ENCODE data around the gene ARHGAP15. TPM values are rescaled to one million over a fixed set of nuclear protein-coding genes. Genes with fewer than 3 reads are reported as not detected.

The ARHGAP15 gene
- polyA plus RNA-seq, 2 donors, result 0.69 to 1.1 TPM

GRCh38 chr2:143209570-143210445 is 80.6 kb downstream of the ARHGAP15 start:
- H3K9me3 ChIP-seq (ENCODE audit: control insufficient read depth in 2 of 2, insufficient read depth in 1 of 2, low read depth in 1 of 2, low read length in 1 of 2), result no peaks in the 10 kb centered on the region

GRCh38 chr2:143210446-143210819 is 81.2 kb downstream of the ARHGAP15 start:
- H3K9me3 ChIP-seq (ENCODE audit: control insufficient read depth in 2 of 2, insufficient read depth in 1 of 2, low read depth in 1 of 2, low read length in 1 of 2), result no peaks in the 10 kb centered on the region
- no peaks in the 10 kb centered on the region for H3K27me3 ChIP-seq (ENCODE audit: control insufficient read depth in 1 of 2, insufficient read depth in 2 of 2, low read length in 2 of 2)
- no peaks in the 10 kb centered on the region for H3K36me3 ChIP-seq (ENCODE audit: control insufficient read depth in 2 of 2, insufficient read depth in 2 of 2, low read length in 1 of 2)
- no peaks in the 10 kb centered on the region for H3K4me1 ChIP-seq (ENCODE audit: control insufficient read depth in 2 of 2, insufficient read depth in 2 of 2, low read length in 1 of 2)
- WGBS, 2 donors, result 91 to 94% methylated on average over 1 of the region's 1 CpG
- H3K27ac ChIP-seq (ENCODE audit: low read depth in 2 of 2, low read length in 1 of 2), result no peak overlapping the region
- H3K4me3 ChIP-seq (ENCODE audit: low read depth in 1 of 2, low read length in 2 of 2), result no peak overlapping the region

More at GRCh38 chr2:143209570-143210445, 80.6 kb downstream of the ARHGAP15 start:
- 82 to 84% methylated on average over 6 of the region's 6 CpGs for WGBS, 2 donors
- Histone ChIP-seq H3K27ac (ENCODE audit: low read depth in 2 of 2, low read length in 1 of 2) (no peak overlapping the region), H3K27me3 (ENCODE audit: control insufficient read depth in 1 of 2, insufficient read depth in 2 of 2, low read length in 2 of 2) (no peaks in the 10 kb centered on the region), H3K4me3 (ENCODE audit: low read depth in 1 of 2, low read length in 2 of 2) (no peak overlapping the region), H3K4me1 (ENCODE audit: control insufficient read depth in 2 of 2, insufficient read depth in 2 of 2, low read length in 1 of 2) (no peaks in the 10 kb centered on the region), H3K36me3 (ENCODE audit: control insufficient read depth in 2 of 2, insufficient read depth in 2 of 2, low read length in 1 of 2) (no peaks in the 10 kb centered on the region)

GRCh38 chr2:143217512-143218115 is 88.4 kb downstream of the ARHGAP15 start:
- Histone ChIP-seq H3K27ac (ENCODE audit: low read depth in 2 of 2, low read length in 1 of 2) (no peak overlapping the region), H3K4me3 (ENCODE audit: low read depth in 1 of 2, low read length in 2 of 2) (no peak overlapping the region), H3K9me3 (ENCODE audit: control insufficient read depth in 2 of 2, insufficient read depth in 1 of 2, low read depth in 1 of 2, low read length in 1 of 2) (no peaks in the 10 kb centered on the region), H3K36me3 (ENCODE audit: control insufficient read depth in 2 of 2, insufficient read depth in 2 of 2, low read length in 1 of 2) (no peaks in the 10 kb centered on the region), H3K27me3 (ENCODE audit: control insufficient read depth in 1 of 2, insufficient read depth in 2 of 2, low read length in 2 of 2) (no peaks in the 10 kb centered on the region), H3K4me1 (ENCODE audit: control insufficient read depth in 2 of 2, insufficient read depth in 2 of 2, low read length in 1 of 2) (no peaks in the 10 kb centered on the region)
- WGBS, 2 donors, result 68 to 72% methylated on average over 1 of the region's 1 CpG

- no peaks in the 10 kb centered on the region for H3K27me3 ChIP-seq (ENCODE audit: control insufficient read depth in 1 of 2, insufficient read depth in 2 of 2, low read length in 2 of 2)
- no peaks in the 10 kb centered on the region for H3K9me3 ChIP-seq (ENCODE audit: control insufficient read depth in 2 of 2, insufficient read depth in 1 of 2, low read depth in 1 of 2, low read length in 1 of 2)
- no peak overlapping the region for H3K27ac ChIP-seq (ENCODE audit: low read depth in 2 of 2, low read length in 1 of 2)
- H3K36me3 ChIP-seq (ENCODE audit: control insufficient read depth in 2 of 2, insufficient read depth in 2 of 2, low read length in 1 of 2), result no peaks in the 10 kb centered on the region
- no peaks in the 10 kb centered on the region for H3K4me1 ChIP-seq (ENCODE audit: control insufficient read depth in 2 of 2, insufficient read depth in 2 of 2, low read length in 1 of 2)
- 90 to 93% methylated on average over 6 of the region's 6 CpGs for WGBS, 2 donors
- no peak overlapping the region for H3K4me3 ChIP-seq (ENCODE audit: low read depth in 1 of 2, low read length in 2 of 2)
Measured at GRCh38 chr2:143218621-143219020, 89.4 kb downstream of the ARHGAP15 start.

- Histone ChIP-seq H3K36me3 (ENCODE audit: control insufficient read depth in 2 of 2, insufficient read depth in 2 of 2, low read length in 1 of 2) (no peaks in the 10 kb centered on the region), H3K27ac (ENCODE audit: low read depth in 2 of 2, low read length in 1 of 2) (no peak overlapping the region), H3K9me3 (ENCODE audit: control insufficient read depth in 2 of 2, insufficient read depth in 1 of 2, low read depth in 1 of 2, low read length in 1 of 2) (no peaks in the 10 kb centered on the region), H3K4me3 (ENCODE audit: low read depth in 1 of 2, low read length in 2 of 2) (no peak overlapping the region), H3K4me1 (ENCODE audit: control insufficient read depth in 2 of 2, insufficient read depth in 2 of 2, low read length in 1 of 2) (no peaks in the 10 kb centered on the region), H3K27me3 (ENCODE audit: control insufficient read depth in 1 of 2, insufficient read depth in 2 of 2, low read length in 2 of 2) (no peaks in the 10 kb centered on the region)
- WGBS, 2 donors, result 83 to 86% methylated on average over 3 of the region's 3 CpGs
Measured at GRCh38 chr2:143219266-143219665, 90.0 kb downstream of the ARHGAP15 start.

GRCh38 chr2:143223556-143223955 is 94.3 kb downstream of the ARHGAP15 start:
- Histone ChIP-seq H3K4me1 (ENCODE audit: control insufficient read depth in 2 of 2, insufficient read depth in 2 of 2, low read length in 1 of 2) (no peaks in the 10 kb centered on the region), H3K4me3 (ENCODE audit: low read depth in 1 of 2, low read length in 2 of 2) (no peak overlapping the region), H3K27ac (ENCODE audit: low read depth in 2 of 2, low read length in 1 of 2) (no peak overlapping the region), H3K9me3 (ENCODE audit: control insufficient read depth in 2 of 2, insufficient read depth in 1 of 2, low read depth in 1 of 2, low read length in 1 of 2) (no peaks in the 10 kb centered on the region), H3K36me3 (ENCODE audit: control insufficient read depth in 2 of 2, insufficient read depth in 2 of 2, low read length in 1 of 2) (no peaks in the 10 kb centered on the region), H3K27me3 (ENCODE audit: control insufficient read depth in 1 of 2, insufficient read depth in 2 of 2, low read length in 2 of 2) (no peaks in the 10 kb centered on the region)
- WGBS, 2 donors, result 88 to 90% methylated on average over 1 of the region's 1 CpG

- Histone ChIP-seq H3K9me3 (ENCODE audit: control insufficient read depth in 2 of 2, insufficient read depth in 1 of 2, low read depth in 1 of 2, low read length in 1 of 2) (no peaks in the 10 kb centered on the region), H3K4me3 (ENCODE audit: low read depth in 1 of 2, low read length in 2 of 2) (no peak overlapping the region), H3K27me3 (ENCODE audit: control insufficient read depth in 1 of 2, insufficient read depth in 2 of 2, low read length in 2 of 2) (no peaks in the 10 kb centered on the region), H3K27ac (ENCODE audit: low read depth in 2 of 2, low read length in 1 of 2) (no peak overlapping the region), H3K36me3 (ENCODE audit: control insufficient read depth in 2 of 2, insufficient read depth in 2 of 2, low read length in 1 of 2) (no peaks in the 10 kb centered on the region), H3K4me1 (ENCODE audit: control insufficient read depth in 2 of 2, insufficient read depth in 2 of 2, low read length in 1 of 2) (no peaks in the 10 kb centered on the region)
- WGBS, 2 donors, result 54 to 58% methylated on average over 4 of the region's 4 CpGs
Measured at GRCh38 chr2:143225931-143226330, 96.7 kb downstream of the ARHGAP15 start.

GRCh38 chr2:143226714-143227541 is 97.7 kb downstream of the ARHGAP15 start:
- Histone ChIP-seq H3K4me3 (ENCODE audit: low read depth in 1 of 2, low read length in 2 of 2) (no peak overlapping the region), H3K9me3 (ENCODE audit: control insufficient read depth in 2 of 2, insufficient read depth in 1 of 2, low read depth in 1 of 2, low read length in 1 of 2) (no peaks in the 10 kb centered on the region), H3K27ac (ENCODE audit: low read depth in 2 of 2, low read length in 1 of 2) (no peak overlapping the region), H3K27me3 (ENCODE audit: control insufficient read depth in 1 of 2, insufficient read depth in 2 of 2, low read length in 2 of 2) (no peaks in the 10 kb centered on the region), H3K36me3 (ENCODE audit: control insufficient read depth in 2 of 2, insufficient read depth in 2 of 2, low read length in 1 of 2) (no peaks in the 10 kb centered on the region), H3K4me1 (ENCODE audit: control insufficient read depth in 2 of 2, insufficient read depth in 2 of 2, low read length in 1 of 2) (no peaks in the 10 kb centered on the region)
- 80 to 89% methylated on average over 5 of the region's 5 CpGs for WGBS, 2 donors

GRCh38 chr2:143229411-143229810 is 100.2 kb downstream of the ARHGAP15 start:
- no peaks in the 10 kb centered on the region for H3K4me1 ChIP-seq (ENCODE audit: control insufficient read depth in 2 of 2, insufficient read depth in 2 of 2, low read length in 1 of 2)
- no peak overlapping the region for H3K4me3 ChIP-seq (ENCODE audit: low read depth in 1 of 2, low read length in 2 of 2)
- 57 to 61% methylated on average over 5 of the region's 5 CpGs for WGBS, 2 donors
- H3K27me3 ChIP-seq (ENCODE audit: control insufficient read depth in 1 of 2, insufficient read depth in 2 of 2, low read length in 2 of 2), result no peaks in the 10 kb centered on the region
- no peak overlapping the region for H3K27ac ChIP-seq (ENCODE audit: low read depth in 2 of 2, low read length in 1 of 2)
- no peaks in the 10 kb centered on the region for H3K9me3 ChIP-seq (ENCODE audit: control insufficient read depth in 2 of 2, insufficient read depth in 1 of 2, low read depth in 1 of 2, low read length in 1 of 2)
- no peaks in the 10 kb centered on the region for H3K36me3 ChIP-seq (ENCODE audit: control insufficient read depth in 2 of 2, insufficient read depth in 2 of 2, low read length in 1 of 2)
